ENCODE data around the gene FAM53B.

Gene FAM53B

DNA sequence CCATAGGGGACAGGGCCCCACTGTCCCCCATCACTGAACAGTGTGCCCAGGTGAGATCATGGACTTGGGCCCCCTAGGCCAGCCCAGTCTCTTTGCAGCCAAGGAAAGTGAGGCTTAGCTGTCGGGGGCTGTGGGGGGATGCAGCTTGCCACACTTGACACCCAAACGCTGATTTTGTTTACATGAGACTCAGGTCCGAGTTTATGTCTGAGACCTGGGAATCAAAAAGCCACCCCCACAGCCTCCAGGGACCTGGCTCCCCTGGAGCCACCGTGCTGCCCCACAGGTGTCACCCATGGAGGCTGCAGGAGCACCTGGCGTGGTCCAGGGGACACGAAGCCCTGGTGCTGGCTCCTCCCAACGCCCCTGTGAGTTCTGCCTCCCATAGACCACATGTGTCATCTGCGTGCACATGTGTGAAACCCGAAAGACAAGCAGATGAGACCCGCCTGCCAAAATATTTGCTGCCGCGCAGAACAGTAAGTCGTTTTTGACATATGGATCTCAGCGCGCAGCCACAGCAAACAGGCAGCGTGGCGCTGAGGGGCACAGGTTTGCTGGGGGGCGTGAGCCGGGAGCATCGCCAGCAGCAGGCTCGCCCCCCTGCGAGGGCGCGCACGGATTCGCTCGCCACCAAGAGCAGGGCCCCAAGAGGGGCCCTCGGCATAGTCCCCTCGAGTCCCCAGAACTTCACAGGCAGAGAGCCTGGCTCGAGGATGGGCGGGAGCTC, 170.3 kb downstream of the FAM53B start:
- DNase-seq (ENCODE audit: low read depth) = no peak
- H3K4me3 ChIP-seq (ENCODE audit: low read depth, low read length) = no peak overlapping the region
- TF ChIP-seq, protein P1, sequence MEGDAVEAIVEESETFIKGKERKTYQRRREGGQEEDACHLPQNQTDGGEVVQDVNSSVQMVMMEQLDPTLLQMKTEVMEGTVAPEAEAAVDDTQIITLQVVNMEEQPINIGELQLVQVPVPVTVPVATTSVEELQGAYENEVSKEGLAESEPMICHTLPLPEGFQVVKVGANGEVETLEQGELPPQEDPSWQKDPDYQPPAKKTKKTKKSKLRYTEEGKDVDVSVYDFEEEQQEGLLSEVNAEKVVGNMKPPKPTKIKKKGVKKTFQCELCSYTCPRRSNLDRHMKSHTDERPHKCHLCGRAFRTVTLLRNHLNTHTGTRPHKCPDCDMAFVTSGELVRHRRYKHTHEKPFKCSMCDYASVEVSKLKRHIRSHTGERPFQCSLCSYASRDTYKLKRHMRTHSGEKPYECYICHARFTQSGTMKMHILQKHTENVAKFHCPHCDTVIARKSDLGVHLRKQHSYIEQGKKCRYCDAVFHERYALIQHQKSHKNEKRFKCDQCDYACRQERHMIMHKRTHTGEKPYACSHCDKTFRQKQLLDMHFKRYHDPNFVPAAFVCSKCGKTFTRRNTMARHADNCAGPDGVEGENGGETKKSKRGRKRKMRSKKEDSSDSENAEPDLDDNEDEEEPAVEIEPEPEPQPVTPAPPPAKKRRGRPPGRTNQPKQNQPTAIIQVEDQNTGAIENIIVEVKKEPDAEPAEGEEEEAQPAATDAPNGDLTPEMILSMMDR (IDR thresholded peaks at IDR 0.05; ENCODE audit: low read depth, low read length, missing control alignments) = no peak

DNA sequence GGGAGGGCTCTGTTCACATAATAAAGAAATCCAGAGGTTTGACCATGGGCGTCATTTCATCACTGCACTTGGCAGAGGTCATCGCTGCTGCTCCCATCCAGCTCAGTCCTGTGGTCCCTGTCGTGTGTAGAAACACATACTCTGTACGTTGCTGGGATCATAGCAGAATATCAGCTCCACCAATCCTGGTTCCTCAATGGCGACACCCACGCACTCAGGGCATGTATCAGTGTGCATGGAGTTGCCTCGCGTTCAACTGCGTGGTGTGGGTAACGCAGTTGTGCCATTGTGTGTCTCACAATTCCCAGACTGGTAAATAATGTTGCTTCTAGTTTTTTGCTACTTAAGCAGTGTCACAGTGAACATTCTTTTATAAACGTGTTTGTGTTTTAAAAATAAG, 171.4 kb downstream of the FAM53B start:
- TF ChIP-seq, protein P1 (IDR thresholded peaks at IDR 0.05; ENCODE audit: low read depth, low read length, missing control alignments) = no peak
- no peak overlapping the region for H3K4me3 ChIP-seq (ENCODE audit: low read depth, low read length)
- DNase-seq (ENCODE audit: low read depth) = no peak

DNA sequence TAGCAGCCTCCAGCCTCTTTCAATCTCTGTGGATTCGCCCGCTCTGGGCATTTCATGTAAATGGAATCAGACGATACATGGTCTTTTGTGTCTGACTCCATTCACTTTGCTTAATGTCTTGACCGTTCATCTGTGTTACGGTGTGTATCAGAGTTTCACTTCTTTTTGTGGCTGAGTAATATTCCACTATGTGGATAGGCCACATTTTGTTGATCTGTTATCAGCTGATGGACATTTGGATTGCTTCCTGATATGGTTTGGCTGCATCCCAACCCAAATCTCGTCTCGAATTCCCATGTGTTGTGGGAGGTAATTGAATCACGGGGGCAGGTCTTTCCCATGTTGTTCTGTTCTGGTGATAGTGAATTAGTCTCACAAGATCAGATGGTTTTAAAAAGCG, 173.5 kb downstream of the FAM53B start:
- DNase-seq (ENCODE audit: low read depth) = no peak
- no peak overlapping the region for H3K4me3 ChIP-seq (ENCODE audit: low read depth, low read length)
- TF ChIP-seq, protein P1 (IDR thresholded peaks at IDR 0.05; ENCODE audit: low read depth, low read length, missing control alignments) = no peak

DNA sequence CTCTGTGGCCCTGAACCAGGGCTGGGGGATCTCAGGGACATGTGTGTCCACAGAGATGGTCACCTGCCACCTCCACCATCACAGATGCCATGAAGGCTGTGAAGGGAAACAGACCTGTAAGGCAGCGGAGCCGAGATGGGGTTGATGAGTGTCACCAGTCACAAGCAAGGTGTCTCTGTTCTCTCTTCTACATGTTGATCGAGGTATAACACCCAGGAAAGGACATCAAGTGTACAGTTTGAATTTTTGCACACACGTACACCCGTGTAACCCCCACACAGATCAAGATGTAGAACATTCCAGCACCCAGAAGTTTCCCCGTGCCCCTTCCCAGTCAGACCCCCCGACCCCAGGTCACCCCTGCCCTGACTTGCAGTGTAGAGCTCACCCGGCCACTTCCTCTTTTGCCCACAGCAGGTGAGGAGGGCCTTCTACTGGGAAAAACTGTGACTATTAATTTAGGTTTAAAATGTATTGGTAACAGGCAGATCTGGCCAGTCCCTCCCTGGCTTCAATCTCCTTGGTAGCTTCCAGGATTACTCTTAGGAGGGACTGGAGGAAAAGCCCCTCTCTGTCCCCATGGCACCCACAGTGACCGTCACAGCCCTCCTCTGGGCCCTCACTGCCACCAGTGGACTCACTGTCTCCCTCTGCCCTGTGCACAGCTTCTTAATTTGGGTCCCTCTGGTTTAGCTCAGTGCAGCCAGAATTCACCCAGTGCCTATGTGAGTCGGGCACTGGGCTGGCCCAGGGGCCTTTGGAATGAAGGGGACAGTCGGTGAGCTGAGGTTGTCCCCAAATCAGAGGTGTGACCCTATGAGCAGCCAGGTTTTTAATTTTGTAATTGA, 174.3 kb downstream of the FAM53B start:
- no peak overlapping the region for H3K4me3 ChIP-seq (ENCODE audit: low read depth, low read length)
- DNase-seq (ENCODE audit: low read depth) = no peak
- TF ChIP-seq, protein P1 (IDR thresholded peaks at IDR 0.05; ENCODE audit: low read depth, low read length, missing control alignments) = no peak

Data from GM12864 (cell line).